SK-N-SH treated with all-trans-retinoic acid at 6 μM for 48 hours (cell line): ENCODE data around the gene RAB36.

ENCODE experiments used
- ATAC-seq: fragments of 200-7000 bp; cut with Tn5 transposase; 3 replicates; pipeline ENCODE4 v1.9.1; 2020; ENCODE audit warnings: mild to moderate bottlenecking, moderate library complexity
- ARNTL ChIP-seq: fragments of 450-650 bp; formaldehyde crosslinking; IDR thresholded peaks from 2 replicates; pipeline ENCODE4 v1.5.0; 2020; ENCODE audit warnings: low read depth, mild to moderate bottlenecking, moderate library complexity, borderline replicate concordance
- BACH2 ChIP-seq: fragments of 250-450 bp; sonication (Bioruptor Pico); IDR thresholded peaks from 2 replicates; pipeline ENCODE4 v1.9.0; 2021; ENCODE audit warnings: mild to moderate bottlenecking, borderline replicate concordance
- CREB5 ChIP-seq: fragments of 250-450 bp; sonication (Bioruptor Pico); IDR thresholded peaks from 2 replicates; pipeline ENCODE4 v1.5.1; 2020; ENCODE audit warnings: low read depth, mild to moderate bottlenecking, moderate library complexity
- CSDC2 ChIP-seq: fragments of 250-450 bp; sonication (Bioruptor Pico); IDR thresholded peaks from 2 replicates; pipeline ENCODE4 v1.5.0; 2020; ENCODE audit warnings: mild to moderate bottlenecking, moderate library complexity
- GLIS3 ChIP-seq: fragments of 250-450 bp; sonication (Bioruptor Pico); IDR thresholded peaks from 2 replicates; pipeline ENCODE4 v1.5.0; 2020; ENCODE audit warnings: mild to moderate bottlenecking, moderate library complexity
- ISL1 ChIP-seq: fragments of 250-450 bp; sonication (Bioruptor Pico); IDR thresholded peaks from 2 replicates; pipeline ENCODE4 v2.1.2; 2022; ENCODE audit warnings: mild to moderate bottlenecking, moderate library complexity
- OSR1 ChIP-seq: fragments of 250-450 bp; sonication (Bioruptor Pico); IDR thresholded peaks from 2 replicates; pipeline ENCODE4 v1.8.0; 2022; ENCODE audit warnings: moderate library complexity, mild to moderate bottlenecking, inconsistent platforms
- POU6F1 ChIP-seq: fragments of 250-450 bp; sonication (Bioruptor Pico); IDR thresholded peaks from 2 replicates; pipeline ENCODE4 v1.8.0; 2021; ENCODE audit warnings: low read depth, mild to moderate bottlenecking, moderate library complexity, borderline replicate concordance
- PPARA ChIP-seq: fragments of 250-450 bp; sonication (Bioruptor Pico); IDR thresholded peaks from 2 replicates; pipeline ENCODE4 v1.5.0; 2020; ENCODE audit warnings: mild to moderate bottlenecking, borderline replicate concordance
- RARB ChIP-seq: fragments of 250-450 bp; sonication (Bioruptor Pico); IDR thresholded peaks from 2 replicates; pipeline ENCODE4 v1.8.0; 2021; ENCODE audit warnings: mild to moderate bottlenecking, moderate library complexity
- TCF4 ChIP-seq: fragments of 250-450 bp; sonication (Bioruptor Pico); IDR thresholded peaks from 2 replicates; pipeline ENCODE4 v1.8.0; 2021; ENCODE audit warnings: mild to moderate bottlenecking, moderate library complexity, borderline replicate concordance
- TOX ChIP-seq: fragments of 250-450 bp; sonication (Bioruptor Pico); IDR thresholded peaks from 2 replicates; pipeline ENCODE4 v1.8.0; 2021; ENCODE audit warnings: mild to moderate bottlenecking, moderate library complexity, borderline replicate concordance
- TSHZ2 ChIP-seq: fragments of 250-450 bp; sonication (Bioruptor Pico); IDR thresholded peaks from 2 replicates; pipeline ENCODE4 v1.5.0; 2020; ENCODE audit warnings: mild to moderate bottlenecking, moderate library complexity
- ZC3H10 ChIP-seq: fragments of 250-450 bp; sonication (Bioruptor Pico); IDR thresholded peaks from 2 replicates; pipeline ENCODE4 v1.5.1; 2021; ENCODE audit warnings: mild to moderate bottlenecking, moderate library complexity
- ZFP3 ChIP-seq: fragments of 250-450 bp; sonication (Bioruptor Pico); IDR thresholded peaks from 2 replicates; pipeline ENCODE4 v1.5.0; 2020; ENCODE audit warnings: mild to moderate bottlenecking, moderate library complexity
- ZFP30 ChIP-seq: fragments of 450-650 bp; formaldehyde crosslinking; IDR thresholded peaks from 2 replicates; pipeline ENCODE4 v1.5.0; 2022; ENCODE audit warnings: mild to moderate bottlenecking, moderate library complexity
- ZNF70 ChIP-seq: fragments of 450-650 bp; formaldehyde crosslinking; IDR thresholded peaks from 2 replicates; pipeline ENCODE4 v1.5.0; 2020; ENCODE audit warnings: mild to moderate bottlenecking, moderate library complexity
- ZNF8 ChIP-seq: fragments of 450-650 bp; formaldehyde crosslinking; IDR thresholded peaks from 2 replicates; pipeline ENCODE4 v1.5.0; 2020; ENCODE audit warnings: mild to moderate bottlenecking, moderate library complexity

RAB36 gene

GRCh38 chr22:23110922-23111527 is 34.3 kb upstream of the RAB36 start (continued):
- TF ChIP-seq POU6F1 (CRISPR knock-in tag): no peak
- no peak for TF ChIP-seq CSDC2 (CRISPR knock-in tag)
- no peak for TF ChIP-seq ZC3H10
- no peak for TF ChIP-seq TCF4
- TF ChIP-seq ZFP30: no peak
- no peak for TF ChIP-seq OSR1
- TF ChIP-seq CREB5 (CRISPR knock-in tag): no peak
- no peak for TF ChIP-seq TOX (CRISPR knock-in tag)
- no peak for TF ChIP-seq ZNF8
- TF ChIP-seq TSHZ2 (CRISPR knock-in tag): no peak
- TF ChIP-seq ISL1 (CRISPR knock-in tag): no peak
- TF ChIP-seq, all 23 proteins: peak for 0

- TF ChIP-seq GLIS3 (CRISPR knock-in tag): no peak
- no peak for TF ChIP-seq TOX (CRISPR knock-in tag)
- TF ChIP-seq ZC3H10: no peak
- no peak for TF ChIP-seq ZFP30
- TF ChIP-seq ZNF70 (CRISPR knock-in tag): no peak
- TF ChIP-seq CSDC2 (CRISPR knock-in tag): no peak
- no peak for TF ChIP-seq POU6F1 (CRISPR knock-in tag)
- no peak for TF ChIP-seq PPARA (CRISPR knock-in tag)
- no peak for TF ChIP-seq BACH2
- no peak for TF ChIP-seq ARNTL (CRISPR knock-in tag)
- TF ChIP-seq ZNF8: no peak
- no peak for TF ChIP-seq RARB
- no peak for ATAC-seq
These were observed 32.7 kb upstream of the RAB36 start for GRCh38 chr22:23112472-23113012.

GRCh38 chr22:23113067-23113846 is 32.0 kb upstream of the RAB36 start:
- no peak for TF ChIP-seq ARNTL (CRISPR knock-in tag)
- TF ChIP-seq CREB5 (CRISPR knock-in tag): no peak
- no peak for TF ChIP-seq ZC3H10
- no peak for TF ChIP-seq ZFP3 (CRISPR knock-in tag)
- TF ChIP-seq ISL1 (CRISPR knock-in tag): no peak
- no peak for TF ChIP-seq ZNF8
- TF ChIP-seq TCF4: peak; percentile 62; the same call in 1 of the 2 replicates
- ATAC-seq: peak; percentile 16; the same call in 2 of the 3 replicates
